Neural crest cell (in vitro differentiated cells): ENCODE data around the gene SPESP1. TPM values are rescaled to one million over a fixed set of nuclear protein-coding genes. Genes with fewer than 3 reads are reported as not detected.

Experiments
- DNase-seq: peaks from one replicate; pipeline ENCODE4 v3.0.0; 2021; ENCODE audit warnings: low read depth, mixed read lengths, low spot score
- H3K27ac Mint-ChIP-seq: one replicate; pipeline ENCODE4 v1.8.0; 2021; ENCODE audit warnings: mild to moderate bottlenecking, mixed read lengths; ENCODE audit not compliant: unreplicated experiment
- H3K27me3 Mint-ChIP-seq: 2 replicates; pipeline ENCODE4 v1.8.0; 2021; ENCODE audit warnings: low read depth, mild to moderate bottlenecking, mixed read lengths
- H3K36me3 Mint-ChIP-seq: 2 replicates; pipeline ENCODE4 v1.8.0; 2021; ENCODE audit warnings: low read depth, mild to moderate bottlenecking, mixed read lengths
- H3K4me1 Mint-ChIP-seq: 2 replicates; pipeline ENCODE4 v1.8.0; 2021; ENCODE audit warnings: mixed read lengths
- H3K4me3 Mint-ChIP-seq: one replicate; pipeline ENCODE4 v1.8.0; 2021; ENCODE audit warnings: mild to moderate bottlenecking, mixed read lengths
- H3K9me3 Mint-ChIP-seq: 2 replicates; pipeline ENCODE4 v1.8.0; 2021; ENCODE audit warnings: mixed read lengths
- total RNA-seq: library from RNA; stranded (reverse); gene quantifications from 2 replicates; pipeline ENCODE4 v1.2.1, GENCODE V29; 2021
- TF ChIP-seq, protein P1 (sequence below): fragments of 200-600 bp; sonication (generic); conservative IDR thresholded peaks from 2 replicates; pipeline ENCODE4 v1.5.0; 2021; ENCODE audit warnings: antibody characterized with exemption, mild to moderate bottlenecking

Gene SPESP1
- total RNA-seq, 1 donor from 2014 or later = not detected

DNA sequence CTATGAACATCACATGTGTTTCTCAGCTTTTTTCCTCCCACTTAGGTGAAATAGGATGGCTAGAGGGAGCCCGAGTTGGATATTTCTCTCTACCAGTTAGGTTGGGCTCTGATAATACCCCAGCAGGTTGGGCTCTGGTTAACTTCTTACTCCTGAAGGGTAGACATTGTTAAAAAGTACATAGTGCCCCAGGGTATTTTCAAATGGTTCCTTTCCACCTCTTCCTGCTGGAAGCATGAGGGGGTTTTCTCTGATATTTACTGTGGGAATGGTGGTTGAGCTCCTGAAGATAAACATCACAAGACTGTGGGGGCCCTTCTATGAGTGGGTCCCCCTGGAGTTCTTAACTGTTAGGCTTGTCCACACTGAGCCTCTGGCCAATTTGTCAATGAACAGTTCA lies 36.1 kb upstream of the SPESP1 start:
- Mint-ChIP-seq H3K36me3 (no peaks in the 10 kb centered on the region), H3K4me3 (no peak overlapping the region), H3K4me1 (no peaks in the 10 kb centered on the region), H3K27me3 (peaks cover 5% of the 10 kb centered on the region), H3K9me3 (peaks cover 5% of the 10 kb centered on the region), H3K27ac (no peak overlapping the region)
- DNase-seq = no peak
- TF ChIP-seq, protein P1, sequence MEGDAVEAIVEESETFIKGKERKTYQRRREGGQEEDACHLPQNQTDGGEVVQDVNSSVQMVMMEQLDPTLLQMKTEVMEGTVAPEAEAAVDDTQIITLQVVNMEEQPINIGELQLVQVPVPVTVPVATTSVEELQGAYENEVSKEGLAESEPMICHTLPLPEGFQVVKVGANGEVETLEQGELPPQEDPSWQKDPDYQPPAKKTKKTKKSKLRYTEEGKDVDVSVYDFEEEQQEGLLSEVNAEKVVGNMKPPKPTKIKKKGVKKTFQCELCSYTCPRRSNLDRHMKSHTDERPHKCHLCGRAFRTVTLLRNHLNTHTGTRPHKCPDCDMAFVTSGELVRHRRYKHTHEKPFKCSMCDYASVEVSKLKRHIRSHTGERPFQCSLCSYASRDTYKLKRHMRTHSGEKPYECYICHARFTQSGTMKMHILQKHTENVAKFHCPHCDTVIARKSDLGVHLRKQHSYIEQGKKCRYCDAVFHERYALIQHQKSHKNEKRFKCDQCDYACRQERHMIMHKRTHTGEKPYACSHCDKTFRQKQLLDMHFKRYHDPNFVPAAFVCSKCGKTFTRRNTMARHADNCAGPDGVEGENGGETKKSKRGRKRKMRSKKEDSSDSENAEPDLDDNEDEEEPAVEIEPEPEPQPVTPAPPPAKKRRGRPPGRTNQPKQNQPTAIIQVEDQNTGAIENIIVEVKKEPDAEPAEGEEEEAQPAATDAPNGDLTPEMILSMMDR = no peak

DNA sequence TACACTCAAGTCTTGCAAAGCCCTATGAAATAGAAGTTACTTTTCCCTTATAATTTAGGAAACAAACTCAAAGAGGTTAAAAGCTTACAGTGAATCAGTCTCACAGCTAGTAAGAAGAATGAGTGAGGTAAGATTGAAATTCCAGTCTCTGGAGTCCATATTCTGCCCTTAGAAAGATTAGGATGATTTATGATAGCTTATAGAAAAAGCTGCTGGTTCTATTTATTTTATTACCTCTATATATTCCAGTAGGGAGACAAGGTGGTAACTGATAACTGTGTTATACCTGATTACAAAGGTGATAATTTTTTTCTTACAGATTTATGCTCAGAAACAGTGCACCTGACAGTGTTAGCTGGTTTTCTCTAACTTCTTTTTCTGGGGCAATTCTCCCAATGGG lies 34.1 kb upstream of the SPESP1 start:
- no peak for DNase-seq
- no peak overlapping the region for H3K27ac Mint-ChIP-seq
- TF ChIP-seq, protein P1 = no peak
- peaks cover 5% of the 10 kb centered on the region for H3K9me3 Mint-ChIP-seq
- H3K27me3 Mint-ChIP-seq = peaks cover 5% of the 10 kb centered on the region
- H3K36me3 Mint-ChIP-seq = no peaks in the 10 kb centered on the region
- H3K4me3 Mint-ChIP-seq = no peak overlapping the region
- H3K4me1 Mint-ChIP-seq = no peaks in the 10 kb centered on the region

DNA sequence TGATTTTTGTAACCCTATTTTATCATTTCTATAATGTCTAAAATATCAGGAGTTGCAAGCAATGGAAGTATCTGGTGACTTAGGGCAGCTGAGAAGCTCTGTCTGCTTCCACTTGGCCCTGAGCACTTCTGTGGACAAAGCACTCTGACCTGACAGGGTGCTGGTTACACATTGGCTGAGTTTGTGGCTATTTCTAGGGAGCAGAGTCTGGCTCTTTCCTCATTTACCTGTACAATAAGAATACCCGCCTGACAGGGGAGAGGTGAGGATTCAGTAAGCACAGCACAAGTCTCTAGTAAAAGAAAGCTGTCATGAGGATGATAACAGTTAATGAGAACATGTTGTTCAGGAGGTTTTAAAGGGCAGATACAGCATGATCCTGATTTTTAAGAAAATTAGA lies 33.3 kb upstream of the SPESP1 start:
- peaks cover 5% of the 10 kb centered on the region for H3K9me3 Mint-ChIP-seq
- peaks cover 5% of the 10 kb centered on the region for H3K27me3 Mint-ChIP-seq
- H3K4me3 Mint-ChIP-seq = no peak overlapping the region
- H3K4me1 Mint-ChIP-seq = no peaks in the 10 kb centered on the region
- H3K36me3 Mint-ChIP-seq = no peaks in the 10 kb centered on the region
- DNase-seq = no peak
- TF ChIP-seq, protein P1 = no peak
- H3K27ac Mint-ChIP-seq = no peak overlapping the region

DNA sequence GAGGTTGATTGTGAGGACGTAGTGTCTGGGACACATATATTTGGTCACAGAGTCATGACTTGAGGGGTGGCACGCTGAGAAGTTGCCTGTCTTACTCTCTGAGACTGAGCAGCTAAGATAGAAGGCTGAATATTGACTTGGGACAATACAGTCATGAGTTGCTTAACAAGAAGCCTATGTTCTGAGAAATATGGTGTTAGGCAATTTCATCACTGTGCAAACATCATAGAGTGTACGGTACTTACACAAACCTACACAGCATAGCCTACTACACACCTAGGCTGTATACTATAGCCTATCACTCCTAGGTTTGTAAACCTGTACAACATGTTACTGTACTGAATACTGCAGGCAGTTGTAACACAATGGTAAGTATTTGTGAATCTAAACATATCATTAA lies 30.3 kb upstream of the SPESP1 start:
- Mint-ChIP-seq H3K4me3 (no peak overlapping the region), H3K4me1 (no peaks in the 10 kb centered on the region), H3K36me3 (no peaks in the 10 kb centered on the region), H3K9me3 (peaks cover 4% of the 10 kb centered on the region), H3K27ac (no peak overlapping the region), H3K27me3 (peaks cover 5% of the 10 kb centered on the region)
- TF ChIP-seq, protein P1 = no peak
- DNase-seq = no peak

DNA sequence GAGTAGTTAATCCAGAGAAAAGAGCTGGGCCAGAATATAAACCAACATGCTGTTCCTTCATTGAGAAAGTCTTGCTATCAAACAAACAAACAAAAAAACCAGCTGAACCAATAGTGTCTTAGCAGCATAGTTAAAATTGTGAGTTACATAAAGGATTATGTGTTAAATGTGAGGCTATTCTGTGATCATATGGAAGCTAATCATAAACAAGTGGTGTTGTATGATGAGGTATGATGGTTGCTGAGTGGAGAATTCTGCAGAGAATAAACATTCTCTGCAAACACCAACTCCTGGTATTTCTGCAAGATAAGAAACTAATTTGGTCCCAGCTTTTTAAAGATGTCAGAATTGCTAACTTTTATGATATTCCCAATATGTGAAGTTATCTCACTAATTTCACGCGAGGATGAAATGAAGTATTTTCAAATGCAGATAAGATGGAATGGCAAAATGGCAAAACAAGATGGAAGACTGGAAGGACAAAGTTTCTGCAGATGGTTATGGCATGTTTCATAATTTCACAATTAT lies 22.9 kb upstream of the SPESP1 start:
- Mint-ChIP-seq H3K9me3 (peaks cover 4% of the 10 kb centered on the region), H3K36me3 (no peaks in the 10 kb centered on the region), H3K4me1 (no peaks in the 10 kb centered on the region), H3K27me3 (peaks cover 7% of the 10 kb centered on the region), H3K4me3 (no peak overlapping the region), H3K27ac (no peak overlapping the region)
- TF ChIP-seq, protein P1 = no peak
- DNase-seq = no peak
